Trophoblast cell (in vitro differentiated cells and primary cell): ENCODE measurements around the gene C3orf33.

Experiments used
- DNase-seq, 2 donors: peaks; one replicate each; pipeline ENCODE4 v3.0.0-alpha.2; 2016
- H2AFZ ChIP-seq: 2 replicates; pipeline ENCODE4 v1.6.1; 2013; ENCODE audit warnings: low read length, moderate library complexity, mild to moderate bottlenecking; ENCODE audit not compliant: insufficient read depth, poor library complexity
- H2AK5ac ChIP-seq: 2 replicates; pipeline ENCODE4 v1.6.1; 2013; ENCODE audit warnings: mild to moderate bottlenecking, low read length
- H2BK120ac ChIP-seq: 2 replicates; pipeline ENCODE4 v1.6.1; 2013; ENCODE audit warnings: low read length, mild to moderate bottlenecking, moderate library complexity; ENCODE audit not compliant: insufficient read depth, poor library complexity
- H2BK12ac ChIP-seq: 2 replicates; pipeline ENCODE4 v1.6.1; 2013; ENCODE audit warnings: mild to moderate bottlenecking, low read length, moderate library complexity
- H2BK5ac ChIP-seq: 2 replicates; pipeline ENCODE4 v1.6.1; 2013; ENCODE audit warnings: low read length, low read depth, moderate library complexity, mild to moderate bottlenecking; ENCODE audit not compliant: poor library complexity
- H3K14ac ChIP-seq: 2 replicates; pipeline ENCODE4 v1.6.1; 2013; ENCODE audit warnings: mild to moderate bottlenecking, low read length
- H3K18ac ChIP-seq: 2 replicates; pipeline ENCODE4 v1.6.1; 2013; ENCODE audit warnings: mild to moderate bottlenecking, low read length
- H3K23ac ChIP-seq: 2 replicates; pipeline ENCODE4 v1.6.1; 2013; ENCODE audit warnings: low read length
- H3K27ac ChIP-seq: 2 replicates; pipeline ENCODE4 v1.5.1; 2013; ENCODE audit warnings: low read depth, mild to moderate bottlenecking, inconsistent platforms, low read length, moderate library complexity
- H3K27me3 ChIP-seq: 2 replicates; pipeline ENCODE4 v1.6.1; 2013; ENCODE audit warnings: inconsistent platforms, mild to moderate bottlenecking, low read length, moderate library complexity; ENCODE audit not compliant: insufficient read depth
- H3K36me3 ChIP-seq, 2 experiments: 1 replicate in 1 of 2; 2 replicates in 1 of 2; pipeline ENCODE4 v1.6.1; 2013; ENCODE audit warnings: low read length in 2 of 2, mild to moderate bottlenecking in 2 of 2, moderate library complexity in 1 of 2; ENCODE audit not compliant: insufficient read depth in 2 of 2, control insufficient read depth in 1 of 2
- H3K4ac ChIP-seq: 2 replicates; pipeline ENCODE4 v1.6.1; 2013; ENCODE audit warnings: low read depth, mild to moderate bottlenecking, low read length, moderate library complexity
- H3K4me1 ChIP-seq, 2 experiments: 1 replicate in 1 of 2; 2 replicates in 1 of 2; pipeline ENCODE4 v1.6.1; 2013; ENCODE audit warnings: low read length in 2 of 2, mild to moderate bottlenecking in 2 of 2, moderate library complexity in 1 of 2; ENCODE audit not compliant: insufficient read depth in 2 of 2, control insufficient read depth in 1 of 2
- H3K4me2 ChIP-seq: 2 replicates; pipeline ENCODE4 v1.6.1; 2013; ENCODE audit warnings: inconsistent platforms, mild to moderate bottlenecking, low read length, moderate library complexity
- H3K4me3 ChIP-seq: 2 replicates; pipeline ENCODE4 v1.5.1; 2013; ENCODE audit warnings: mild to moderate bottlenecking, low read depth, low read length, inconsistent platforms
- H3K79me1 ChIP-seq: one replicate; pipeline ENCODE4 v1.6.1; 2013; ENCODE audit warnings: low read length
- H3K79me2 ChIP-seq: 2 replicates; pipeline ENCODE4 v1.6.1; 2013; ENCODE audit warnings: low read length, mild to moderate bottlenecking; ENCODE audit not compliant: control insufficient read depth, insufficient read depth, poor library complexity
- H3K9ac ChIP-seq: 2 replicates; pipeline ENCODE4 v1.6.1; 2013; ENCODE audit warnings: mild to moderate bottlenecking, low read length
- H3K9me3 ChIP-seq: 2 replicates; pipeline ENCODE4 v1.6.1; 2013; ENCODE audit warnings: low read depth, mild to moderate bottlenecking, control low read depth, inconsistent platforms, low read length; ENCODE audit not compliant: insufficient read depth
- H4K12ac ChIP-seq: 2 replicates; pipeline ENCODE4 v1.6.1; 2013; ENCODE audit warnings: low read depth, mild to moderate bottlenecking, low read length, moderate library complexity
- H4K8ac ChIP-seq: 2 replicates; pipeline ENCODE4 v1.6.1; 2013; ENCODE audit warnings: low read depth, mild to moderate bottlenecking, low read length, moderate library complexity
- H4K91ac ChIP-seq: one replicate; pipeline ENCODE4 v1.6.1; 2013; ENCODE audit warnings: low read depth, mild to moderate bottlenecking, low read length, moderate library complexity
- WGBS: extraction: QIAGEN DNeasy Blood & Tissue Kit; methylation state at CpG from one replicate; pipeline ENCODE4 v1.1.7; 2013; ENCODE audit warnings: missing lambda C conversion rate; ENCODE audit not compliant: insufficient read length, insufficient coverage; ENCODE audit errors: extremely low coverage; 5-methylcytosine and 5-hydroxymethylcytosine counted together

C3orf33 gene

GRCh38 chr3:155744626-155745324 lies 61.3 kb downstream of the C3orf33 start, which contains the start of gene PLCH1:
PLCH1 (minus strand) TSS chr3:155745071; CDS start chr3:155704224, 40,847 bp downstream.
- peak within 1 kb of the TSS; percentile 2 for H4K12ac ChIP-seq
- peak within 1 kb of the TSS; percentile 98 for H3K4me2 ChIP-seq
- no peaks in the 10 kb centered on the region for H3K9me3 ChIP-seq
- no peaks in the 10 kb centered on the region for H3K27me3 ChIP-seq
- H3K79me2 ChIP-seq = no peaks in the 10 kb centered on the region
- no CpG with 5 or more reads among the region's 33 CpGs for WGBS
- peaks cover 0 to 8% of the 10 kb centered on the region in 2 experiments for H3K4me1 ChIP-seq
- no peak within 1 kb of the TSS for H3K4ac ChIP-seq
- no peaks in the 10 kb centered on the region for H3K79me1 ChIP-seq
- H3K23ac ChIP-seq = no peak within 1 kb of the TSS
- H3K9ac ChIP-seq = peak within 1 kb of the TSS; percentile 30
- no peak within 1 kb of the TSS for H2BK12ac ChIP-seq
- no peak within 1 kb of the TSS for H2BK120ac ChIP-seq
- no peak within 1 kb of the TSS for H3K27ac ChIP-seq
- H3K14ac ChIP-seq = no peak within 1 kb of the TSS
- peak within 1 kb of the TSS; percentile 9 for H3K18ac ChIP-seq
- H2BK5ac ChIP-seq = no peak within 1 kb of the TSS
- peak within 1 kb of the TSS; percentile 81 for H2AFZ ChIP-seq
- no peak within 1 kb of the TSS for H2AK5ac ChIP-seq
- H3K36me3 ChIP-seq = no peaks in the 10 kb centered on the region
- peak within 1 kb of the TSS; percentile 58 for H4K8ac ChIP-seq
- H3K4me3 ChIP-seq = peak within 1 kb of the TSS; percentile 82
- DNase-seq = peak; percentile 12 to 58
- no peak within 1 kb of the TSS for H4K91ac ChIP-seq

- DNase-seq = peak; percentile 6 to 53
- Histone ChIP-seq H4K8ac (peak overlapping the region; percentile 58), H3K79me1 (no peaks in the 10 kb centered on the region), H3K27ac (no peak overlapping the region), H3K23ac (no peak overlapping the region), H3K4ac (no peak overlapping the region), H3K14ac (no peak overlapping the region), H2AK5ac (no peak overlapping the region), H3K4me1 (peaks cover 0 to 8% of the 10 kb centered on the region in 2 experiments), H2BK12ac (no peak overlapping the region), H3K36me3 (no peaks in the 10 kb centered on the region), H2BK120ac (no peak overlapping the region), H2BK5ac (no peak overlapping the region), H3K27me3 (no peaks in the 10 kb centered on the region), H3K4me2 (peak overlapping the region; percentile 98), H3K9me3 (no peaks in the 10 kb centered on the region), H4K12ac (peak overlapping the region; percentile 2), H4K91ac (no peak overlapping the region), H3K4me3 (peak overlapping the region; percentile 82), H3K9ac (peak overlapping the region; percentile 30), H3K79me2 (no peaks in the 10 kb centered on the region), H3K18ac (peak overlapping the region; percentile 9), H2AFZ (peak overlapping the region; percentile 81)
- WGBS = no CpG with 5 or more reads among the region's 48 CpGs
Measured at GRCh38 chr3:155744010-155744625, 62.0 kb downstream of the C3orf33 start.

- DNase-seq = no peak
- Histone ChIP-seq H2AFZ (peak overlapping the region; percentile 59), H3K18ac (no peak overlapping the region), H3K4ac (no peak overlapping the region), H3K79me2 (no peaks in the 10 kb centered on the region), H2BK5ac (no peak overlapping the region), H3K23ac (no peak overlapping the region), H3K4me1 (peaks cover 0 to 5% of the 10 kb centered on the region in 2 experiments), H3K14ac (no peak overlapping the region), H3K79me1 (no peaks in the 10 kb centered on the region), H3K9ac (no peak overlapping the region), H3K27ac (no peak overlapping the region), H3K27me3 (no peaks in the 10 kb centered on the region), H4K12ac (no peak overlapping the region), H2BK120ac (no peak overlapping the region), H4K91ac (no peak overlapping the region), H2AK5ac (no peak overlapping the region), H3K36me3 (no peaks in the 10 kb centered on the region), H3K9me3 (no peaks in the 10 kb centered on the region), H4K8ac (no peak overlapping the region), H3K4me3 (no peak overlapping the region), H3K4me2 (peak overlapping the region; percentile 98), H2BK12ac (no peak overlapping the region)
- no CpG with 5 or more reads among the region's 8 CpGs for WGBS
Measured at GRCh38 chr3:155743606-155744005, 62.5 kb downstream of the C3orf33 start.

- Histone ChIP-seq H3K4me1 (peaks cover 0 to 5% of the 10 kb centered on the region in 2 experiments), H3K4ac (no peak overlapping the region), H2AFZ (no peak overlapping the region), H3K79me1 (no peaks in the 10 kb centered on the region), H4K12ac (no peak overlapping the region), H2BK5ac (no peak overlapping the region), H4K91ac (no peak overlapping the region), H3K9ac (no peak overlapping the region), H3K79me2 (no peaks in the 10 kb centered on the region), H3K4me3 (no peak overlapping the region), H3K9me3 (no peaks in the 10 kb centered on the region), H3K36me3 (no peaks in the 10 kb centered on the region), H2BK120ac (no peak overlapping the region), H4K8ac (no peak overlapping the region), H3K23ac (no peak overlapping the region), H2BK12ac (no peak overlapping the region), H3K27ac (no peak overlapping the region), H3K14ac (no peak overlapping the region), H3K18ac (no peak overlapping the region), H2AK5ac (no peak overlapping the region), H3K4me2 (no peak overlapping the region), H3K27me3 (no peaks in the 10 kb centered on the region)
- no peak for DNase-seq
- WGBS = no CpG with 5 or more reads among the region's 5 CpGs
Measured at GRCh38 chr3:155742349-155742965, 63.6 kb downstream of the C3orf33 start.
